HG02798 (cell line): ENCODE measurements around the gene FBLN2.
"Not testable (repeated sequence)": the region's sequence is repeated elsewhere in the genome, so short reads cannot be mapped to it uniquely, and the experiment has no call there.

Experiments
- ATAC-seq: cut with Tn5 transposase; IDR thresholded peaks from one replicate; pipeline ENCODE4 v1.9.1; 2021; ENCODE audit warnings: mild to moderate bottlenecking; ENCODE audit not compliant: unreplicated experiment, poor library complexity

FBLN2 gene

DNA sequence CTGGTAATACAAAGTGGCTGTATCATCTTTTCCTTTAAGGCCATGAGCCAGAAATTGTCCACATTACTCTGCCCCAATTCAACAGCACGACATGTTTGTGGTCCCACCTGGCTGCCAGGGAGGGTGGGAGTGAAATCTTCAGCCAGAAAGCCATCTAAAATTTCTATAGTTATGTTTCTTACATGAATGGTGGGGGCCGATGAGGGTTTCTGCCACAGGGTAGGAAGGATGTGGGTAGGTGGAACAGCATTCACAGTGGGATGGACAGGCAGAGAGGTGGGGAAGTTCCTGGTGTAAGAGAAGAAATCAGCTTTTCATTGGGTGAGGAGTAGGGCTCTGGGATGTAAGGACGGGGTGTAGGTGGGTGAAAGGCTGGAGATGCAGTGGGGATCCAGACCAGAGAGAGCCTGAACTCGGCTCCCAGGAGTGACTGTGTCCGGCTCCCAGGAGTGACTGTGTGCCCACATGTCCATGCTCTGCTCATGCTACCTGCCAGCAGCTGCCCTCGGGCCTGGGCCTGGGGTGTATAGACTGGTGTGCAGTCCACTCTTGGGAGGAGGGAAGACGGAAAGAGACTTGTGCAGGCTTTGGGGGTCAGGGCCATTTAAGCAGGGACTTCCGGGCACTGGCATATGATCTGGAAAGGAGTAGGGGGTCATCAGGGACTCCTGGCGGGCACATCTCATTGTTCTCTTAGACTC, 3.8 kb upstream of the FBLN2 start:
- no peak for ATAC-seq

DNA sequence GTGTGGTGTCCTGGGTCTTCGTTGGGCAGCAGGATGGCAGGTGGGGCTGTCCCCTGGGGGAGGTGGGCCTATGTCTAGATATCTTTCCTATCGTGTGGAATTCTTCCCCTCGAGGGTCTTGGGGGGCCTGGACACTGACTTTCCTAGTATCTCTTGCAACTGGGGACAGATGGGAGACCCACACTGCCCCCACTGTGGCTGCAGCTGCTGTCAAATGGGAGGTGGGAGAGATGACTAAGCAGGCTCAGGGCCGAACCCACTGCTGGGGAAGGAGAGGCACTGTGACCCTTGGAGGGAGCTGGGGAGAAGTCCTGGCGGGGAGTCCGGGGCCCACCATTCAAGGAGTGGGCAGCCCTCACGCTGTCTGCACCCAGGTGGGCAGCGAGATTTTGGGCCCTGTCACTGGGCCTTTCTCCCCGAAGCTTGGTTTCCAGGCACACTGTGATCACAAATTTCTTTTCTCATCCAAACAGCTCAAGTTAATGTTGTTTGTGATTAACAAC, 2.9 kb upstream of the FBLN2 start:
- ATAC-seq: no peak

DNA sequence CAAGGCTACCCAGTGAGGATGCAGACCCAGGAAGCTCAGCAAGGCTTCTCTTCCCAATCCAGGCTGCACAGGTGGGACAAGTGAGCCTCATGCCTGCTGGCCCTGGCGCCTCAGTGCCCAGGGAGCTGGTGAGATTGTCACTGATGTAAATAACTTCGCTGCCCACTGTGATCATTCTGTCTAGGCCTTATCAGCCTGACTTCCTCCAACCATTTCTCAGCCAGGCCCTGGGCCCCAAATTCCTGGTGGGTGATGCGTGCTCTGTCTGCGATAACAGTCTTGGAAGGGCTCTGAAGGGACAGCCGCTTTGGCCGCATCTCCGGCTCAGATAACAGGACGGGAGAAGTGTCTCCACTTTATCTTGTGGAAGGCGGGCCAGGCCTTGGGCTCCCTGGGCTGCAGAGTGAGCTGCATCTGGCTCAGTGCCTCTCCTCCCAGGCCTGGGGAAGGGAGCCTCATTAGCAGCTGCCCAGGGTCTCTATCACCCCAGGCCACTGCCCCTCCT, 2.2 kb upstream of the FBLN2 start:
- no peak for ATAC-seq

DNA sequence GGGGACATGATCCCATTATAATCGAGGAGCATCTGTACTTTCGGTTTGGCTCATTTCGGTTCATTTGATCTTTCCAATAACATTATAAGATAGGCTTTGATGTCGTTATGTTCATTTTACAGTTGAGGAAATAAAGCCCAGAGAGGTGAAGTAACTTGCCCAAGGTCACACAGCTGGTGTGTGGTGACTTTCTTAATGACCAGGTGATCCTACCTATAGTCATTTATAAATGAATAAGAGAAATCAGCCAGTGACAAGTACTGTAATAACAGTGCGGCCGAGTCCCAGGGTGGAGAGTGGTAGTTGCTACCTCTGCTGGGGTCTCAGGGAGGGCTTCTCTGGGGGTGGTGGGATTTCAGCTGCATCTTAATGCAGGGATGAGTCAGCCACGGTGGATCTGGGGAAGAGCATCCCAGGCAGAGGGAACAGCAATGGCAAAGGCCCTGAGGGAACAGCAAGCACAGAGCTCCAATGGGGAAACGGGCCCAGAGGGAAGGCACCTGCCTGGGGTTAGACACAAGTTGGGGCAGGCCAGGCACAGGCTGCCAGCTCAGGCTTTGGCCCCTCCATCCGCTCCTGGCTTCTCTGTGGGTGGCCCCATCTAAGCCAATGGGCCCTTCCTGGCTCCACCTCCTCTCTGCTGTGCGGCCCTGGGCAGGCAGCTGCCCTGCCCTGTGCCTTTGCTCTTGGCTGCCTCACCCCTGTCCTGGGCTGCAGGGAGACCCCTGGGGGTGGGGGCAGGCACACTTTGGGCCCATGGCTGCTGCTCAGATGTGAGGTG, 1.1 kb upstream of the FBLN2 start:
- ATAC-seq: no peak

DNA sequence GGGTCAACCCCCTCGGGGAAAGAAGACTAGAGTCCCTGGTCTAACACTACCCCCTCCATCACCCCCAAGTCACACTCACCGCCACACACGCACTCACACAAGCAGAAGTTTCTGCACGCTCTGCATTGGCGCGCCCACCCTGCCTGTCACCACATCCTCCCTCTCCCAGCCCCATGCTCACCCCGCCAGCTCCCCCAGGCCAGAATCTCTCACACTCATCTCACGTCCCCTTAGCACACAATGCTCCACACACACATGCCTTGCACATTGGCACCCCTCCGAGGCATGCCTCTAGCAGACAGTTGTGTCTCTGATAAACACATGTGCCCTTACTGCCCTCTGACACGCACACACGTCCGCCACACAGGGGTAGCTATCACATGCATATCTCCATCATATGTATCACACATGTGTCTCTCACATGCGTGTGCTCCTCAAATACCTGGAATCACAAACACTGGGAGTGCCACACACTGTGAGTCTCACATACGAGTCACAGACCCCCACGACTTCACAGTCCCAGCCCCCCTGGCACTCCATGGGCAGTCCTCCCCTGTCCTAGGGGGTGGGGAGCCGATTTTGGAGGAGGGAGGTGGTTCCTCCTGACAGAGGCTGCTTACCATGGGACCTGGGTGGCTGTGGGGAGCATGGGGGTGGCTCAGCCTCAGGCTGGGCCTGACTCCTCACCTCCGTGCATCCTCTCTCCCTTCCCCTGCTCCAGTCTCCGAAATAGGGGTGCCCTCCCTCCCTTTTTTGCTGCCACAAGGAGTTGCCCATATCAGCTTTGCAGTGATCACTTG, 898 bp downstream of the FBLN2 start:
- no peak for ATAC-seq

DNA sequence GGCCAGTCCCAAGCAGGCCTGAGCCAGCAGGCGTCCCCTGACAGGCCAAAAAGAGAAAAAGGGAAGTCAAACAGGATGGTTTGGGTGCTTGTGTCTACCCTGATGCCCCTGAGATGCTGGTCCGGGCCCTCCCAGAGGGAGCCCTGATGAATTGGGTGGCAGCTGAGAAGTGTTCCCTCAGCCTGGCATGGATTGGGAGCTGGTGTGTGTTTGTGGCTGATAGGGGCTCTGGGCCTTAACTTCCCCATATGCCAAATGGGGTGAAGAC, 1.4 kb downstream of the FBLN2 start:
- ATAC-seq: no peak

DNA sequence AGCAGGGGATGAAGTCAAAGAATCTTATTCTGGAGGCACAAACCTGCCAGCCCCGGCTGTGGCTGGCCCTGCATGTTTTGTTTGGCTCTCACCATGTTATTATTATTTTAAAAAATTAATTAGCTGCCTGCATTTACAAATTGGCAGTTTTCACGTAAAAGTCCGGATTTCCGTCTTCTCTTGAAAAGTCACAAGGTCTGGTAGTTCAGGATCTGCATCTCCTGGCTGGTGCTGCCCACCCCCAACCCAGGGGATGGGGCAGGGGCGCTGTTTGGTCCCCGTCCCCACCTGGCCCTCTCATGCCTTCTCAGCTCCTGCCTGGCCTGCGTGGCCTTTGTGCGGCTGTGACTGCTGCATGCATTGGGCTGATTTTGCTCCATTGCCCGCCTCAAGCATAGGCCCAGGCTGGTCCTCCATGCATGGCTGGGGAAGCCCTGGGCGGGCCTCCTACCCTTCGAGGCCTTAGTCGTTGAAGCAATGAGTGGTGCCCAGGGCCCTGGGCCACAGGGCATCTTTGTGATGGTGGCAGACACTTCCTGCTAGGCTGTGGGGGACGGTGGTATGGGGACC, 2.0 kb downstream of the FBLN2 start:
- no peak for ATAC-seq

DNA sequence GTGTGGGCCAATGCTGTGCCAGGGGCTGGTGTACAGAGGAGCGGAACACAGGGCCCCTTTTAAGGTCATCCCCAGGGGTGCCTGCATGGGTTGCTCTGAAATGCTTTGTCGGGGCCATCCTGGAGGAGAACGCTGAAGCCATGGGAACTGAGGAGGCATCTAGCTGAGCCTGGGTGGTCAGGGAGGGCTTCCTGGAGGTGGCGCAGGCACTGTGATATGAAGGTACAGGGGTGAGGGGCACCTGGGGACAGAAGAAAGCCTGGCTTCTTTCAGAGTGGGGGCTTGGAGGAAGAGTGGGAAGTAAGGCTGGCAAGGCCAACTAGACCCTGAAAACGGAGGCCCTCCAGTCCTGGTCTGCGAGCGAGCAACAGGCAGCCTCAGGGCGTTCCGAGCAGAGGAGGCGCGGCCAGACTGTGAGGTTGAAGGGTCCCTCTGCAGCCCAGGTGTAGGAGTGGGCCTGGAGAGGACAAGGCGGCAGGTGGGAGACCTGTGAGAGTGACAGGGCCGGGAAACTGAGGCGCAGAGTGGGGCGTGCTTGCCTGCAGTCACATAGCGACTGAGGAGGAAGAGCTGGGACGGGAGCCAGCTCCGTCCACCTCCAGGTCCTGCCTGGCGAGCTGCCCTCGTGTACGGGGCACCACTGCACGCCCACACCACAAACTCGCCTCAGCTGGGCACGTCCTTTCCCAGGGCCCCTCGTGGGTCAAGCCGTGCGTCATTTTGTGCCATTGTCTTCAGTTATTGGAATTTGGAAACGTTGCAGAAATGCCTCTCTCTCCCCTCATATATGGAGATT, 4.1 kb downstream of the FBLN2 start:
- ATAC-seq: no peak

DNA sequence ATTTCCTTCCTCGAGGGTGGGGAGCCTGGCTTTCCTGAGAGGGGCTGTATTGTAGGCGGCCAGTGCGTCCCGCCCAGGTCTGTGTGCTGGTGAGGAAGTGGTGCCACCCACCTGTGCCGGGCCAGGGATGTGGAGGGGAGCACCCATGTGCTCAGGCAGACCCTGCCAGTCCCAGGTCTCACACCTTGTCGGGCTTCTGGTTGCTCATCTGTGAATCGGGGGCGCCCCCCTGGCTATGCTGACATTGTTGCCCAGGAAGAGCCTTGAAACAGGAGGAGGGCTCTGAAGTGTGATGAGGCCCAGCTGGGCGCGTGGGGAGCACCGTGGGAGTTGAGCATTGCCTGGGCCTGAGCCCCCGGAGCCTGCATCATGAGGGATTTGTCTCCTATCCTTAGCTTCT, 4.8 kb downstream of the FBLN2 start:
- no peak for ATAC-seq

DNA sequence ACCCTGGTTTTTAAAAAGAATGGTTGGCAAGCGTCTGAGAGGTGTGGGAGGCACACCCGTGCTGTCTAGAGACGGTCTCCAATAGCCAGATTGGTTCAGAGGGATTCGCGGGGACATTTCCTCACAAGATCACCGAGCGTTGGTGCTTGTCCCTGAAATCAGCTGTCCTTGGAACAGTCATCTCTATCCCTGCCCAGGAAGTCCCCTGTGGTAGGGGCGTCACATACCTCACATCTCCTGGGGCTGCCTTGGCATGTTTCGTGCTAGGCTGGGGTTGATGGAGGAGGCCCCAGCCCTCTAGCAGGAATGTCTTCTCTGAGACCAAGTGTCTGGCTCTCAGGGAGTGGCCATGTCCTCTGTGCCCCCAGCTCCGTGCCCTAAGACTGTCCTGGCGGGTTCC, 6.8 kb downstream of the FBLN2 start:
- ATAC-seq: no peak

DNA sequence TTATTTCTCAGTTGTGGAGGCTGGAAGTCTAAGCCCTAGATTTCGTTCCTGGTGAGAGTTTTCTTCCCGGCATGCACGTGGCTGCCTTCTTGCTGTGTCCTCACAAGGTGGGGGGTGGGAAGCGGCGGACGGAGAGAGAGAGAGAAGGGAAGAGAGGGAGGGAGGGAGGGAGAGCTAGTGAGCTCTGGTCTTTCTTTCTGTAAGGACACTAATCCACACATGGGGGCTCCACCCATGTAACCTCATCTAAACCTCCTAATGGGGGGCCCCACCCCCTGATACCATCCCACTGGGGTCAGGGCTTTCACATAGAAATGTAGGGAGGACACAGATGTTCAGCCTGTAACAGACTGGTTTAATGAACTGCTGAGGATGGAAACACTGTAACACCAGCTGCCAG, 7.3 kb downstream of the FBLN2 start:
- ATAC-seq: no peak

DNA sequence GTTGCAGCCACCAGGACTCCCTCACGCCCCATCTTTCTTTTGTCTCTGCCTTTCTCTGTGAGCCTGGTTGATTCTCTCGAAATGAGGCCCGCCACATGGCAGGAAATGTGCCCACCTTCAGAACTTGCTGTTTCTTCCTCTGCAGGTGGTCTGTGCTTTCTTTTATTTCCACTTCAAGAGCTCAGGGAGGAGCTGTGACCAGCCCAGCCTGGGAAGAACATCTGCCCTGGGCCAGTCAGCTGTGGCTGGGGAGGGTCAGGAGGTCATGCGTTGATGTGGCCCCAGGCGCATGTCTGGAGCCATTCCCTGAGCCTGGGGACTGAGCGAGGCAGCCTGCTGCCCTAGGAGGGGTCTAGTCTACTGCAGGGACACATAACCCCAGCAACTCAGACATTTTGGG, 8.0 kb downstream of the FBLN2 start:
- no peak for ATAC-seq

DNA sequence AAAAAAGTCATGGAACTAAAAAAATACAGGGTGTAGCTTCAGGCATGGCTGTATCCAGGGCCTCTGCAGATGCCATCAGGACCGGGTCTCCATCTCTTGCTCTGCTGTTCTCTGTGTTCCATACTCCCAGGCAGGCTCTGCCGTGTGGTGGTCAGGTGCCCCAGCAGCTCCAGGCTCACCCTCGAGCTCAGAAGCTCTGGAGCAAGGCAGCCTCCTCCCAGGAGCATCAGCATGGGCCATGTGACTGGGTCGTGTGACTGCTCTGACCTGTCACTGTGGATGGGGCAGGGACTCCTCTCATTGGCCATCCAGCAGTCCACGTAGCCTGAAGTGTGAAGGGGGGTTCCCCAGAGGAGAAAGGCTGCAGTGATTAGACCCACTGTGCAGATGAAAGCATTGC, 8.5 kb downstream of the FBLN2 start:
- ATAC-seq: no peak

DNA sequence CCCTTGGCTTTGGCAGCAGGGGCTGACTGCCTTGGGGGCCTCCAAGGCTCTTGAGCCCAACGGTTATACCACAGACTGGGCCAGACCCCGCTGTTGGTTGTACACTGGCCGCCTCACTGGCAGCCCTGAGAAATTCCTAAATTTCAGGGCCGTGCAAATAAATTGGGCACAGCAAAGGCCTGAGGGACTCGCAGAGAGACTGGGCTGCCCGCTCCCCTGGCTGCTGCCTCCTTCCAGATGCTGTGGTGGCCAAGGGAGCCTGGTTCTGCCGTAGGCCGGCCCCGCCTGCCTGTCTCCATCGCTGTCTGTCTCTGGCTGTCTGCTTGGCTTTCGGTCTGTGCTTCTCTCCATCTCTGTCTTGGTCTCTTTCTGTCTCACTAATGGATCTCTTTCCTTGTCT, 9.0 kb downstream of the FBLN2 start:
- no peak for ATAC-seq

DNA sequence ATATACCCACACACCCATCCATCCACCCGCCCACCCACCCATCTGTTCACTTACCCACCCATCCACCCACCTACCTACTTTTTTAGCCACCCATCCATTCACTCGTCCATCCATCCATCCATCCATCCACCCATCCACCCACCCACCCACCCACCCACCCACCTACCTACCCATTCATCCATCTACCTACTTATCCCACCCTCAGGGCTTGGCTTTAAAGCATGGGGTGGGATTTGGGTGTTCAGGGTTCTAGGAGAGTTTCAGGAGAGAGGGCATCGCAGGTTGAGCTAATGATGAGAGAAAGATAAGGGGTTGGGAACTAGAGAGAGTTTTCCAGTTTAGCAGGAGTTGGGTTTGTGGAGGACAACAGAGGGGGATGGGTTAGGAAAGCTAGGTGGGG, 9.7 kb downstream of the FBLN2 start:
- ATAC-seq: no peak

DNA sequence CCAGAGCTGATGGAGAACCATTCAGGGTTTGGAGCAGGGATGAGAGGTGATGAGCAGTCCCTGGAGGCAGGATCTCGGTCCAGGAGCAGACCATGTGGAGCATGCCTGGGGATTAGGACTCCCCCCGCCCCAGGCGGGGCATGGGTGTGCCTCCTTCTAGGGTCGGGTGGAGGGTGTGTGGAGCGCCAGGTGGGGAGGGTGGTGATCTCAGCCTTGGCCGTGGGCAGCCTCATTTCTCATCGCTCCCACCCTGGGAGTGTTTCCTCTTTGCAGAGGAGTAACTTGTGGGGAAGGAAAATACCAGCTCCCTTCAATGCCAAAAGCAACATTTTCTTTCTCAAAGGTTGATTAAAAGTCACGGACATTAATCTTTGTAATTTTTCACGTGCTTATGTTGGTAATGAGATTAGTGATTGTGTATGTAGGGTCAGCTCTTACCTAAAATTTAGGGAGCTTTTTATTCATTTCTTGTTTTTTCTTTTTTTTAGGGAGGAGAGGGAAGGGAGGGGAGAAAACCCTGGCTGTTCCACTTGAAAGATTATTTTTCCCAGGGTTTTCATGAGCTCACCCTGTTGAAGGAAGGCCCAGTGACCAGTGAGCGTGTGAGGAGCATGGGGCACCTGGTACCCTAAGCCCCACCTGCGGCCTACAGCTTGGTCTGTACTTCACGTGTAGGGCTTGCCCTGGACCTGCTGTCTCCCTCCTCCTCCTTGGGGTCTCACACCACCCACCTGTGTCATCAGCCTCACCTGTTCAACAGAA, 11.0 kb downstream of the FBLN2 start:
- no peak for ATAC-seq

DNA sequence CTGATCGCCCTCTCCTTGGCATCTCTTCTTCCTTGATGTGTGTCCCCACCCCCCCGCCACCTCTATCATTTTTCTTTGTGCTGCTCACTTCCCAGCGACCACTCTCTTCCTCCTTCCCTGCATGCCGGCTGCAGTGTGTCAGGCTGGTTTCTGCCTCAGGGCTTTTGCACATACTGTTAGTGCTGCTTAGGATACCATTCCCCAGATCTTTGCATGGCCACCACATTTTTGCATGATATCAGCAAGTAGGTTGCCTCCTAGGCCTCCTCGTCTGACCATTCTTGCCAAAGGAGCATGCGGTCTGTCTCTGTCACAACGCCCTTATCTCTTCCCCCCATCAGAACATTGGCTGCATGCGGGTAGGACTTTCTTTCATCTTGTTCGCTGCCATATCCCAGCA, 12.5 kb downstream of the FBLN2 start:
- ATAC-seq: no peak

DNA sequence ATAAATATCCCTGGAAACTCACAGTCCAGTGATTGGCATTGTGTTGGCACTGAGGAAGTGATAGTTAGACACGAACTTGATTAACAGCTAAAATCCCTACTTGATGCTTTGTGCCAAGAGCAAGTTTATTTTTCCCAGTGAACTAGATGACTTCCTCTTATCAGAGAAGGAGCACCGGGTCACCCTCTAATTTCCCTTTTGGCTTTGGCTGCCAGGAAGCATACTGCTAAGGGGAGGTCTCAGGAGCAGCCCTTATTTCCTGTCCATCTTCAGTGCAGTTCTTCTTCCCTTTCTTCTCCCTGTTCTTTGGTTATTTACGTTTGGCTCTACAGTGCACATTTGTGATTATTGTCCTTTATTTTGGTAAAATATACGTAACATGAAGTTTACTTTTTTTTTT, 13.0 kb downstream of the FBLN2 start:
- no peak for ATAC-seq

DNA sequence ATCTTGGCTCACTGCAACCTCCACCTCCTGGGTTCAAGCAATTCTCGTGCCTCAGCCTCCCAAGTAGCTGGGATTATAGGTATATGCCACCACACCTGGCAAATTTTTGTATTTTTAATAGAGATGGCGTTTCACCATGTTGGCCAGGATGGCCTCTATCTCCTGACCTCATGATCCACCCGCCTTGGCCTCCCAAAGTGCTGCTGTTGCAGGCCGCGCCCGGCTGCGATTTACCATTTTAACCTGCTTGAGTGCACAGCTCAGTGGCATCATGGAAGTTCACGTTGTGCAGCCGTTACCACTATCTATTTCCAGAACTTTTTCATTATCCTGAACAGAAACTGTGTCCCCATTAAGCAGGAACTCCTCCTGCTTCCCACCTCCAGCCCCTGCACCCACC, 13.5 kb downstream of the FBLN2 start:
- ATAC-seq: not testable (repeated sequence)
